Panc1 (cell line): ENCODE measurements around the gene DHRS13. TPM values are rescaled to one million over a fixed set of nuclear protein-coding genes. Genes with fewer than 3 reads are reported as not detected.

Experiments
- ATAC-seq: fragments of 200-7000 bp; cut with Tn5 transposase; 2 replicates; pipeline ENCODE4 v1.9.1; 2020; ENCODE audit warnings: mild to moderate bottlenecking, moderate library complexity
- BruUV-seq: library from RNA; stranded (reverse); fragments of 400-500 nt; replicated peaks from 2 replicates; lab custom pipeline; 2021; lab: Mats Ljungman, UMichigan
- CTCF ChIA-PET: fragments of 300-600 bp; sonication (Branson Sonifier 250); formaldehyde crosslinking; loops from one replicate; lab custom pipeline; 2022; ENCODE audit warnings: antibody characterized with exemption; lab: Charles Lee
- POLR2A ChIA-PET: fragments of 300-600 bp; sonication (Branson Sonifier 250); formaldehyde crosslinking; loops from one replicate; lab custom pipeline; 2022; ENCODE audit warnings: antibody characterized with exemption; lab: Charles Lee
- DNase-seq: peaks from one replicate; pipeline ENCODE4 v3.0.0-alpha.2; 2010; ENCODE audit warnings: low read depth, low spot score
- H3K27ac ChIP-seq: 2 replicates; pipeline ENCODE4 v1.5.1; 2011; ENCODE audit warnings: mild to moderate bottlenecking, low read length, inconsistent platforms
- H3K27me3 ChIP-seq: fragments of 200-500 bp; sonication (Bioruptor generic); 2 replicates; pipeline ENCODE4 v1.6.0; 2014; ENCODE audit warnings: low read length, inconsistent platforms; ENCODE audit not compliant: control insufficient read depth, insufficient read depth
- H3K36me3 ChIP-seq: fragments of 200-500 bp; sonication (Bioruptor generic); 2 replicates; pipeline ENCODE4 v1.5.1; 2014; ENCODE audit warnings: inconsistent platforms, mild to moderate bottlenecking, low read length, moderate library complexity; ENCODE audit not compliant: control insufficient read depth, insufficient read depth
- H3K4me1 ChIP-seq: 2 replicates; pipeline ENCODE4 v1.5.1; 2011; ENCODE audit warnings: inconsistent platforms, mild to moderate bottlenecking, low read length, moderate library complexity; ENCODE audit not compliant: control insufficient read depth, insufficient read depth
- H3K4me3 ChIP-seq, 2 experiments: 2 replicates each; pipeline ENCODE4 v1.5.1; 2011 to 2012; ENCODE audit warnings: low read depth in 2 of 2, low read length in 2 of 2, mild to moderate bottlenecking in 2 of 2, inconsistent platforms in 1 of 2, moderate library complexity in 1 of 2
- H3K9me3 ChIP-seq: fragments of 200-500 bp; sonication (Bioruptor generic); 2 replicates; pipeline ENCODE4 v1.5.1; 2014; ENCODE audit warnings: low read depth, mild to moderate bottlenecking, inconsistent platforms, low read length, moderate library complexity; ENCODE audit not compliant: control insufficient read depth, insufficient read depth
- CTCF ChIP-seq: fragments of 450-650 bp; IDR thresholded peaks from 2 replicates; pipeline ENCODE4 v1.5.1; 2017; ENCODE audit warnings: mild to moderate bottlenecking
- POLR2AphosphoS5 ChIP-seq: IDR thresholded peaks from 2 replicates; pipeline ENCODE4 v1.6.1; 2012; ENCODE audit warnings: mild to moderate bottlenecking, low read depth, low read length, moderate library complexity
- REST ChIP-seq, 2 experiments: IDR thresholded peaks; 2 replicates each; pipeline ENCODE4 v1.6.1; 2011 to 2012; ENCODE audit warnings: low read depth in 2 of 2, control low read depth in 1 of 2, low read length in 1 of 2, mild to moderate bottlenecking in 1 of 2, moderate library complexity in 1 of 2; ENCODE audit not compliant: insufficient read depth in 1 of 2
- SIN3A ChIP-seq: IDR thresholded peaks from 2 replicates; pipeline ENCODE4 v1.6.1; 2012; ENCODE audit warnings: low read depth, mild to moderate bottlenecking, low read length, moderate library complexity, borderline replicate concordance; ENCODE audit not compliant: insufficient read depth
- TCF7L2 ChIP-seq: IDR thresholded peaks from 2 replicates; pipeline ENCODE4 v1.6.1; 2011; ENCODE audit warnings: mild to moderate bottlenecking, low read depth, low read length, inconsistent platforms
- in situ Hi-C: cut with HindIII; loops from 2 replicates; pipeline ENCODE4 v1.10.0; 2016; ENCODE audit warnings: low sequenced_read_pairs, low pct_unique_long_range_greater_than_20kb
- intact Hi-C: fragments of 100-400 bp; cut with micrococcal nuclease; formaldehyde crosslinking; loops from one replicate; pipeline ENCODE4 v1.10.0; 2022; ENCODE audit not compliant: unreplicated experiment
- total RNA-seq: library from RNA; stranded (reverse); gene quantifications from one replicate; pipeline ENCODE4 v1.2.1, GENCODE V29; 2021; ENCODE audit not compliant: unreplicated experiment

Gene DHRS13
- total RNA-seq, 1 experiment from 2014 or later: 5.2 TPM

GRCh38 chr17:28855336-28855679 lies 47.6 kb downstream of the DHRS13 start:
- ChIA-PET CTCF (no interaction called here), POLR2A (interaction anchor here (0.7 kb wide), 1 partner anchor 14 kb away, joined by 7 read pairs; no protein-coding TSS in a partner anchor)
- ATAC-seq (no peak), DNase-seq (no peak)
- TF ChIP-seq TCF7L2 (no peak), CTCF (no peak), SIN3A (no peak)
- Histone ChIP-seq H3K4me1 (peaks cover 9% of the 10 kb centered on the region), H3K27me3 (no peaks in the 10 kb centered on the region), H3K4me3 (peak overlapping the region; percentile 74 to 91), H3K36me3 (peaks cover 6% of the 10 kb centered on the region; the same call in 1 of the 2 replicates), H3K9me3 (no peaks in the 10 kb centered on the region), H3K27ac (peak overlapping the region; percentile 96)
- intact Hi-C loops: no loop called here
- no TSS peak for BruUV-seq
- in situ Hi-C loops: no loop called here

- CTCF ChIA-PET: no interaction called here
- peak; percentile 24 to 68; a peak in 1 of 4 replicates for TF ChIP-seq REST (IDR thresholded peaks at IDR 0.05; ENCODE audit: insufficient read depth in 1 of 2, low read depth in 2 of 2, low read length in 1 of 2)
- peak; percentile 94; the same call in 1 of the 2 replicates for TF ChIP-seq SIN3A
- no peak for TF ChIP-seq CTCF
- TF ChIP-seq POLR2AphosphoS5: peak; percentile 92
- TF ChIP-seq TCF7L2: no peak
- intact Hi-C loops: no loop called here
- BruUV-seq: no TSS peak
- Histone ChIP-seq H3K27me3 (no peaks in the 10 kb centered on the region), H3K4me3 (peak within 1 kb of the TSS; percentile 74 to 91), H3K9me3 (no peaks in the 10 kb centered on the region), H3K4me1 (peaks cover 9% of the 10 kb centered on the region), H3K36me3 (peaks cover 6% of the 10 kb centered on the region; the same call in 1 of the 2 replicates), H3K27ac (peak within 1 kb of the TSS; percentile 96)
- DNase-seq: peak; percentile 69
- POLR2A ChIA-PET: interaction anchor here (0.5 kb wide), 1 partner anchor 109 kb away, joined by 3 read pairs; no protein-coding TSS in a partner anchor
- peak; percentile 100 for ATAC-seq
- in situ Hi-C loops: no loop called here
Observed at GRCh38 chr17:28854457-28855335, 48.2 kb downstream of the DHRS13 start, which contains the start of gene ERAL1. TSS of gene ERAL1 (plus strand) at chr17:28855016. CDS start at chr17:28855035, 19 bp downstream.
